Transverse colon (tissue), 4 donors: ENCODE data around the gene ENDOG. TPM values are rescaled to one million over a fixed set of nuclear protein-coding genes. Genes with fewer than 3 reads are reported as not detected.

Source experiments
- DNase-seq: peaks from one replicate; pipeline ENCODE4 v3.0.0-alpha.2; 2019
- H3K27ac ChIP-seq, 4 donors: fragments of 200-600 bp; sonication (generic); 2 replicates each; pipeline ENCODE4 v1.5.1; 2016 to 2018; ENCODE audit warnings: inconsistent platforms in 4 of 4
- H3K27me3 ChIP-seq: fragments of 200-600 bp; sonication (generic); 2 replicates; pipeline ENCODE4 v1.5.1; 2017; ENCODE audit warnings: inconsistent platforms
- H3K36me3 ChIP-seq, 4 donors: fragments of 200-600 bp; sonication (generic); 2 replicates each; pipeline ENCODE4 v1.5.1; 2017 to 2019; ENCODE audit warnings: inconsistent platforms in 4 of 4
- H3K4me1 ChIP-seq, 4 donors: fragments of 200-600 bp; sonication (generic); 2 replicates each; pipeline ENCODE4 v1.5.1; 2017 to 2020; ENCODE audit warnings: inconsistent platforms in 4 of 4
- H3K4me3 ChIP-seq, 4 donors: fragments of 200-600 bp; sonication (generic); 1 replicate in 1 of 4; 2 replicates in 3 of 4; pipeline versions ENCODE4 v1.5.1 to v1.6.1; 2017 to 2019; ENCODE audit warnings: inconsistent platforms in 4 of 4
- H3K9me3 ChIP-seq, 2 donors: fragments of 200-600 bp; sonication (generic); 2 replicates each; pipeline ENCODE4 v1.5.1; 2017 to 2019; ENCODE audit warnings: inconsistent platforms in 2 of 2
- CTCF ChIP-seq, 5 experiments: fragments of 200-600 bp in 3 of 5; fragments of 450-650 bp in 2 of 5; sonication (generic) in 3 of 5; IDR thresholded peaks; 1 replicate in 2 of 5; 2 replicates in 3 of 5; pipeline ENCODE4 v1.5.1; 2016 to 2017; ENCODE audit warnings: antibody characterized with exemption in 5 of 5, inconsistent platforms in 3 of 5, mild to moderate bottlenecking in 2 of 5, moderate library complexity in 1 of 5
- EP300 ChIP-seq: sonication (generic); formaldehyde crosslinking; IDR thresholded peaks from one replicate; pipeline ENCODE4 v1.6.1; 2017; ENCODE audit warnings: antibody characterized with exemption, low read depth
- POLR2A ChIP-seq: fragments of 450-650 bp; IDR thresholded peaks from one replicate; pipeline ENCODE4 v1.6.1; 2016; ENCODE audit warnings: antibody characterized with exemption, mild to moderate bottlenecking, moderate library complexity
- POLR2AphosphoS5 ChIP-seq, 3 donors: sonication (generic); formaldehyde crosslinking; IDR thresholded peaks; one replicate each; pipeline ENCODE4 v1.6.1; 2016; ENCODE audit warnings: antibody characterized with exemption in 3 of 3
- WGBS, 2 donors: methylation state at CpG; one replicate each; pipeline ENCODE4 v1.1.5; 2018; ENCODE audit warnings: low coverage in 1 of 2; 5-methylcytosine and 5-hydroxymethylcytosine counted together
- in situ Hi-C, 4 donors: fragments of 200-750 bp; cut with MboI; loops; one replicate each; pipeline versions ENCODE4 v1.15.0 to v1.15.1; 2017; ENCODE audit warnings: low sequenced_read_pairs in 3 of 4, low pct_ligation_motif_present in 1 of 4, low pct_unique_long_range_greater_than_20kb in 1 of 4
- intact Hi-C: fragments of 100-400 bp; cut with DNase I; formaldehyde crosslinking; loops from one replicate; pipeline ENCODE4 v1.15.1; 2023; ENCODE audit warnings: low total_unique reads
- total RNA-seq, 4 donors: library from RNA; depleted of rRNA; stranded (reverse); fragments of >200 nt; gene quantifications; one replicate each; pipeline ENCODE4 v1.1.0, GENCODE V29; 2016

ENDOG gene
- total RNA-seq, result 10 to 100 TPM; 29.7 to 83.0 (median 52.8) TPM

DNA sequence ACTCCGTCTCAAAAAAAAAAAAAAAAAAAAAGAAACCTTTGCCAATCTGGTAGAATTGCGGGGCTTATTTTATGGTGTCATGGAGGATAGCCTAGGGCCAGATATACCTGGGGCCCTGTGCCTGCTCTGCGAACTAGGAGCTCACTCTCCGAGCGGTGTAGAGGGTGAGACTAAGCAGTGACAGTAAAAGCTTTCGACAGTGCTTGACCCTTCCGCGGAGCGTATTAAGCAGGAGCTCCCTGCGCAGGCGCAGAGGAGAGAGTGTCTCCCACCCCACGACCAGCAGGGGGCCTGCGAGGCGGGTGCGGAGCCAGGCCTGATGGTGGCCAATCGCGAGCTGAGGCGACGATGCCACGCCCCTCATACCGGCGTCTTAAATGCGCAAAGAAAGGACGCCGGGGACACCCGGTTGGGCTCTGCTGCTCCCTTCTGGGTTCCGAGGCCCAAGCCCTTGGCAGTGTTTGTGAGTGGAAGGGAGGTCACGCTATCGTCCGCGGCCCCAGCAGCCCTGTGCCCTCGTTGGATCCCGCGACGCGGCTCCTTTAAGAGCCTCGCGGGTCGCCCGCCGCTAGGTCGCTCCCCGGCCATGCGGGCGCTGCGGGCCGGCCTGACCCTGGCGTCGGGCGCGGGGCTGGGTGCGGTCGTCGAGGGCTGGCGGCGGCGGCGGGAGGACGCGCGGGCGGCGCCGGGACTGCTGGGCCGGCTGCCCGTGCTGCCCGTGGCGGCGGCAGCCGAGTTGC lies at the start of gene ENDOG:
TSS of gene ENDOG (plus strand) at position 402 of the 740 bp plus-strand sequence. CDS start at position 587, 185 bp downstream.
- intact Hi-C loops (no loop called here), in situ Hi-C loops (no loop called here)
- DNase-seq, result peak; percentile 99
- Histone ChIP-seq H3K27ac (peak within 1 kb of the TSS; percentile 84 to 95 (median 90)), H3K4me1 (peaks cover 10 to 18% (median 16%) of the 10 kb centered on the region in 4 donors), H3K27me3 (no peaks in the 10 kb centered on the region), H3K36me3 (no peaks in the 10 kb centered on the region), H3K9me3 (no peaks in the 10 kb centered on the region), H3K4me3 (peak within 1 kb of the TSS; percentile 57 to 69 (median 58))
- TF ChIP-seq POLR2AphosphoS5 (IDR thresholded peaks at IDR 0.05) (peak; percentile 83 to 92 (median 86)), CTCF (IDR thresholded peaks at IDR 0.05) (peak; percentile 96 to 99 (median 98)), POLR2A (peak; percentile 76), EP300 (no peak)
- 1 to 6% methylated on average over 3 to 69 of the region's 70 CpGs for WGBS, 2 donors

DNA sequence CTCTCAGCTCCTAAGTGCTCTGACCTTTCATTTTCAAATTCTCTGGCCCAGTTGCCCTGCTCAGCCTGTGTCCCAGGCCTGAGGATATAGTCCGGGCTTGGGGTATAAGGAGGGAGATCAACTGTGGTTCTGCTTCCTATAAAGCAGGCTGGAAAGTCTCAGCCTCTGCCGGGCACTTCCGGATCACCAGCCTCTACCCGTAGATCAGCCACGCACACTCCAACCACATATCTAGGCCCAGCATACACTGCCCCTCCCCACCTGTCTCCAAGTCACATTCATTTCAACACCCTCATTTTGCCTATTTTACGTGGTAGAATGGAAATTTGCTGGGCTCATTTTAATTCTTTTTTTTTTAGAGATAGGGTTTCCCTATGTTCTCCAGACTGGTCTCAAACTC lies 49.7 kb upstream of the ENDOG start:
- Histone ChIP-seq H3K27me3 (no peaks in the 10 kb centered on the region), H3K4me3 (no peak overlapping the region), H3K9me3 (no peaks in the 10 kb centered on the region), H3K27ac (no peak overlapping the region), H3K4me1 (peaks cover 9 to 21% (median 14%) of the 10 kb centered on the region in 4 donors), H3K36me3 (no peaks in the 10 kb centered on the region)
- intact Hi-C loops (no loop called here), in situ Hi-C loops (no loop called here)
- 87% methylated on average over 6 of the region's 6 CpGs; no CpG with 5 or more reads in 1 of the 2 donors for WGBS, 2 donors
- TF ChIP-seq EP300, result no peak
- TF ChIP-seq POLR2A, result no peak
- no peak for TF ChIP-seq POLR2AphosphoS5 (IDR thresholded peaks at IDR 0.05)
- no peak for TF ChIP-seq CTCF (IDR thresholded peaks at IDR 0.05)
- no peak for DNase-seq

DNA sequence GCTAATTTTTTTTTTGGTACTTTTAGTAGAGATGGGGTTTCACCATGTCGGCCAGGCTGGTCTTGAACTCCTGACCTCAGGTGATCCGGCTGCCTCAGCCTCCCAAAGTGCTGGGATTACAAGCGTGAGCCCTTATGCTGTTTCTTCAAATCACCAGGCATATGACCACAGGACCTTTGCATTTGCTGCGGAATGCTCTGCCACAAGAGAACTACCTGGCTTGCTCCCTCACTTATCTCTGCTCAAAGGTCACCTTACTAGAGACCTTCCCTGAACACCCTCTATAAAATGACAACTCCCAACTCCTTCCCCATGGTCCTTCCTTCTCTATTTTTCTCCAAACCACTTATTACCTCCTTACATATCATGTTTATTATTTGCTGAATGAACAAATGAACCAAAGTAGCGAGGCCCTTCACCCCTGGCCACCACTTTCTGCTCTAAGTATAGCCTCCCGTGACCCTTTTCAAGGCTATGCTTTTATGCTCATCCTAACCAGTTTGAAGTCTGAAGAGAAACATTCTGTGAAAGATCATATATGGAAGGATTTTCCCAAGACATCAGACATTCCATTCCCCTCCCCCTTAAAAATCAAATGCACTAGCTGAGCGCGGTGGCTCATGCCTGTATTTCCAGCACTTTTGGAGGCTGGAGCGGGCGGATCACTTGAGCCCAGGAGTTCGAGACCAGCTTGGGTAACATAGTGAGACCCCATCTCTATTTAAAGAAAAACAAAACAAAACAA lies 47.8 kb upstream of the ENDOG start:
- WGBS, 2 donors, result 64 to 78% methylated on average over 7 to 11 of the region's 11 CpGs
- in situ Hi-C loops, result no loop called here

More for the DNA sequence above, 47.8 kb upstream of the ENDOG start:
- intact Hi-C loops, result no loop called here
- H3K4me1 ChIP-seq, result peaks cover 9 to 21% (median 14%) of the 10 kb centered on the region in 4 donors
- no peaks in the 10 kb centered on the region for H3K27me3 ChIP-seq
- H3K4me3 ChIP-seq, result peak overlapping the region in 3 of 4 donors; percentile 76 to 84 (median 84)
- no peaks in the 10 kb centered on the region for H3K9me3 ChIP-seq
- no peaks in the 10 kb centered on the region for H3K36me3 ChIP-seq
- no peak for TF ChIP-seq POLR2AphosphoS5 (IDR thresholded peaks at IDR 0.05)
- TF ChIP-seq EP300, result no peak
- no peak for TF ChIP-seq POLR2A
- no peak for TF ChIP-seq CTCF (IDR thresholded peaks at IDR 0.05)
- DNase-seq, result no peak
- peak overlapping the region; percentile 91 to 96 (median 94) for H3K27ac ChIP-seq
